Heart left ventricle (tissue), 13 donors: Measurements from ENCODE around the gene KDM2A.

Source experiments
- POLR2A ChIP-seq, 2 donors: fragments of 450-650 bp; IDR thresholded peaks; one replicate each; pipeline ENCODE4 v1.6.1; 2017; ENCODE audit warnings: antibody characterized with exemption in 2 of 2, mild to moderate bottlenecking in 2 of 2, moderate library complexity in 2 of 2
- TF ChIP-seq, protein P1 (sequence below), 12 donors: fragments of 200-600 bp; sonication (generic) in 4 of 12; IDR thresholded peaks; one replicate each; pipeline versions ENCODE4 v1.5.0 to v1.8.0; 2018 to 2022; ENCODE audit warnings: antibody characterized with exemption in 12 of 12, mild to moderate bottlenecking in 5 of 12
- donor health status: ischemic (EF 13 %, LVEDD 7.1; RV severe dilation, severe dysfunction).
- donor health status: DM: no; HTN: yes; CAD: no.
- donor health status: DM: no; HTN: no; CAD: no.
- donor health status: ischemic (EF 25% LVEDD 6.9; RV normal size, moderate dysfunction).
- donor health status: ischemic (EF 25% LVEDD 5.7; RV mildly dilated, moderate dysfunction).
- donor health status: ischemic (EF 35%, LVEDD 5.7; RV mildly dilated, moderate dysfunction).
- donor health status: nonischemic (EF 11% LVEDD 7.7; RV severe dilation, severe dysfunction).
- donor health status: DM: yes; HTN: yes; CAD: no.
- donor health status: PGD.
- donor health status: ischemic (EF 29% LVEDD 5.4; RV normal size, mild dysfunction).
- donor health status: nonischemic (EF 23%, LVEDD 6.1; RV moderate dilation, normal function).

DNA sequence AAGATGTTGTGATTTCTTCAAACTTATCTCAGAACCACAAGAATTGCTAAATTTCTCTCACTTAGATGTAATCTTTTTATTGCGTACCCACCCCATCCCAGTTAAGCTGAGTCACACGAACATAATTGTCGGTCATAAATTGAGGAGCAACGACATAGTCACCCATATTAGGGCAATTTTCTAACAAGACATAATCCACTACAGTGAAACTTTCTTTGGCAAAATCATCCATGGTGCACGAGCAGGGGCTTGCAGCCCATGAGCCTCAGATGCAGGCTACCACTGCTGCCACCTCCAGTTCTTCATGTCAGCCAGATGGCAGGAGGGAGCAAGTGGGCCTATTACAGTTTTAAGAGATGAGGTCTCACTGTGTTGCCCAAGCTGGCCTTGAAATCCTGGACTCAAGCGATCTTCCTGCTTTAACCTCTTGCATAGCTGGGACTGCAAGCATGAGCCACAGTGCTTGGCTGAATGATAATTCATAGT, 77.0 kb downstream of the KDM2A start:
- TF ChIP-seq, protein P1, sequence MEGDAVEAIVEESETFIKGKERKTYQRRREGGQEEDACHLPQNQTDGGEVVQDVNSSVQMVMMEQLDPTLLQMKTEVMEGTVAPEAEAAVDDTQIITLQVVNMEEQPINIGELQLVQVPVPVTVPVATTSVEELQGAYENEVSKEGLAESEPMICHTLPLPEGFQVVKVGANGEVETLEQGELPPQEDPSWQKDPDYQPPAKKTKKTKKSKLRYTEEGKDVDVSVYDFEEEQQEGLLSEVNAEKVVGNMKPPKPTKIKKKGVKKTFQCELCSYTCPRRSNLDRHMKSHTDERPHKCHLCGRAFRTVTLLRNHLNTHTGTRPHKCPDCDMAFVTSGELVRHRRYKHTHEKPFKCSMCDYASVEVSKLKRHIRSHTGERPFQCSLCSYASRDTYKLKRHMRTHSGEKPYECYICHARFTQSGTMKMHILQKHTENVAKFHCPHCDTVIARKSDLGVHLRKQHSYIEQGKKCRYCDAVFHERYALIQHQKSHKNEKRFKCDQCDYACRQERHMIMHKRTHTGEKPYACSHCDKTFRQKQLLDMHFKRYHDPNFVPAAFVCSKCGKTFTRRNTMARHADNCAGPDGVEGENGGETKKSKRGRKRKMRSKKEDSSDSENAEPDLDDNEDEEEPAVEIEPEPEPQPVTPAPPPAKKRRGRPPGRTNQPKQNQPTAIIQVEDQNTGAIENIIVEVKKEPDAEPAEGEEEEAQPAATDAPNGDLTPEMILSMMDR (IDR thresholded peaks at IDR 0.05), result no peak
- TF ChIP-seq POLR2A (IDR thresholded peaks at IDR 0.05), result no peak
